DOHH2 (cell line): ENCODE data around the gene KCNH5.

ENCODE experiments used
- EZH2phosphoT487 ChIP-seq: fragments of 200-600 bp; sonication (generic); IDR thresholded peaks from 2 replicates; pipeline ENCODE4 v1.6.1; 2017; ENCODE audit warnings: borderline replicate concordance, mild to moderate bottlenecking, antibody characterized with exemption, low read length, moderate library complexity, mixed read lengths
- TF ChIP-seq, protein P1 (sequence below): fragments of 200-600 bp; sonication (generic); IDR thresholded peaks from one replicate; pipeline ENCODE4 v1.5.1; 2014; ENCODE audit warnings: antibody characterized with exemption, mild to moderate bottlenecking, low read depth, low read length; ENCODE audit not compliant: poor library complexity, severe bottlenecking

DNA sequence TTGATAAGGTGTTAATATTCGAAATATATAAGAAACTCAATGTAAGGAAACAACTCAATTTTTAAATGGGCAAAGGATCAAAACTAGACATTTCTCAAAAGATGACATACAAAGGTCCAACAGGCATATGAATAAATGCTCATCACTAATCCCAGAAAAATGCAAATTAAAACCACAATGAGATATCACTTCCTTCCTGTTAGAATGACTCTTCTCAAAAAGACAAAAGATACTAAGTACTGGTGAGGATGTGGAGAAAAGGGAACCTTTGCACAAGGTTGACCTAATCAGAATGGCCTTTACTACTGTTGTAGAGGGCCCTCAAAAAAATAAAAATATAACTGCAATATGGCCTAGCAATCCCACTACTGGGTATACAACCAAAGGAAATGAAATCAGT is 383.4 kb downstream of the KCNH5 start:
- TF ChIP-seq, protein P1, sequence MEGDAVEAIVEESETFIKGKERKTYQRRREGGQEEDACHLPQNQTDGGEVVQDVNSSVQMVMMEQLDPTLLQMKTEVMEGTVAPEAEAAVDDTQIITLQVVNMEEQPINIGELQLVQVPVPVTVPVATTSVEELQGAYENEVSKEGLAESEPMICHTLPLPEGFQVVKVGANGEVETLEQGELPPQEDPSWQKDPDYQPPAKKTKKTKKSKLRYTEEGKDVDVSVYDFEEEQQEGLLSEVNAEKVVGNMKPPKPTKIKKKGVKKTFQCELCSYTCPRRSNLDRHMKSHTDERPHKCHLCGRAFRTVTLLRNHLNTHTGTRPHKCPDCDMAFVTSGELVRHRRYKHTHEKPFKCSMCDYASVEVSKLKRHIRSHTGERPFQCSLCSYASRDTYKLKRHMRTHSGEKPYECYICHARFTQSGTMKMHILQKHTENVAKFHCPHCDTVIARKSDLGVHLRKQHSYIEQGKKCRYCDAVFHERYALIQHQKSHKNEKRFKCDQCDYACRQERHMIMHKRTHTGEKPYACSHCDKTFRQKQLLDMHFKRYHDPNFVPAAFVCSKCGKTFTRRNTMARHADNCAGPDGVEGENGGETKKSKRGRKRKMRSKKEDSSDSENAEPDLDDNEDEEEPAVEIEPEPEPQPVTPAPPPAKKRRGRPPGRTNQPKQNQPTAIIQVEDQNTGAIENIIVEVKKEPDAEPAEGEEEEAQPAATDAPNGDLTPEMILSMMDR, result no peak
- TF ChIP-seq EZH2phosphoT487, result no peak
